Breast epithelium (tissue), 4 donors: ENCODE results near the gene MEIOSIN. TPM values are rescaled to one million over a fixed set of nuclear protein-coding genes. Genes with fewer than 3 reads are reported as not detected.

Experiments used
- DNase-seq, 2 donors: peaks; one replicate each; pipeline ENCODE4 v3.0.0-alpha.2; 2019; ENCODE audit warnings: low spot score in 2 of 2
- H3K27ac ChIP-seq, 2 donors: fragments of 200-600 bp; sonication (generic) in 1 of 2; one replicate each; pipeline ENCODE4 v1.5.1; 2016 to 2019; ENCODE audit warnings: mild to moderate bottlenecking in 1 of 2
- H3K27me3 ChIP-seq, 2 donors: fragments of 200-600 bp; sonication (generic) in 1 of 2; one replicate each; pipeline versions ENCODE4 v1.5.1 to v1.6.0; 2017 to 2019; ENCODE audit warnings: control low read depth in 1 of 2, mild to moderate bottlenecking in 1 of 2
- H3K36me3 ChIP-seq: fragments of 200-600 bp; one replicate; pipeline ENCODE4 v1.5.1; 2019
- H3K4me1 ChIP-seq, 2 donors: fragments of 200-600 bp; sonication (generic); one replicate each; pipeline ENCODE4 v1.5.1; 2016 to 2019; ENCODE audit warnings: control low read depth in 1 of 2
- H3K4me3 ChIP-seq, 3 donors: fragments of 200-600 bp; sonication (generic); 1 replicate in 2 of 3; 2 replicates in 1 of 3; pipeline ENCODE4 v1.5.1; 2016 to 2019; ENCODE audit warnings: mild to moderate bottlenecking in 3 of 3, moderate library complexity in 2 of 3
- H3K9me3 ChIP-seq, 2 donors: fragments of 200-600 bp; sonication (generic) in 1 of 2; one replicate each; pipeline ENCODE4 v1.5.1; 2016 to 2019; ENCODE audit warnings: control low read depth in 1 of 2
- POLR2A ChIP-seq: fragments of 450-650 bp; IDR thresholded peaks from one replicate; pipeline ENCODE4 v1.6.1; 2016; ENCODE audit warnings: antibody characterized with exemption, mild to moderate bottlenecking, moderate library complexity
- POLR2AphosphoS5 ChIP-seq, 3 donors: sonication (generic); formaldehyde crosslinking; IDR thresholded peaks; one replicate each; pipeline ENCODE4 v1.6.1; 2017; ENCODE audit warnings: antibody characterized with exemption in 3 of 3
- intact Hi-C: fragments of 100-400 bp; cut with DNase I; formaldehyde crosslinking; loops from one replicate; pipeline ENCODE4 v1.15.1; 2023; ENCODE audit warnings: low total_unique reads
- total RNA-seq, 3 donors: library from RNA; depleted of rRNA; stranded (reverse); fragments of >200 nt; gene quantifications; one replicate each; pipeline ENCODE4 v1.1.0, GENCODE V29; 2016
- TF ChIP-seq, protein P1 (sequence below), 3 donors: fragments of 450-650 bp; IDR thresholded peaks; one replicate each; pipeline ENCODE4 v1.5.1; 2016 to 2017; ENCODE audit warnings: antibody characterized with exemption in 3 of 3, mild to moderate bottlenecking in 3 of 3, moderate library complexity in 3 of 3

Gene MEIOSIN
- total RNA-seq, 3 donors from 2014 or later, result not detected

- Histone ChIP-seq H3K4me3 (peak overlapping the region; percentile 7 to 57 (median 40)), H3K36me3 (peaks cover 6% of the 10 kb centered on the region), H3K27ac (peak overlapping the region; percentile 61 to 92), H3K9me3 (no peaks in the 10 kb centered on the region), H3K27me3 (no peaks in the 10 kb centered on the region), H3K4me1 (peaks cover 22 to 25% of the 10 kb centered on the region in 2 donors)
- intact Hi-C loops, result no loop called here
- TF ChIP-seq POLR2AphosphoS5 (IDR thresholded peaks at IDR 0.05), result no peak
- TF ChIP-seq, protein P1, sequence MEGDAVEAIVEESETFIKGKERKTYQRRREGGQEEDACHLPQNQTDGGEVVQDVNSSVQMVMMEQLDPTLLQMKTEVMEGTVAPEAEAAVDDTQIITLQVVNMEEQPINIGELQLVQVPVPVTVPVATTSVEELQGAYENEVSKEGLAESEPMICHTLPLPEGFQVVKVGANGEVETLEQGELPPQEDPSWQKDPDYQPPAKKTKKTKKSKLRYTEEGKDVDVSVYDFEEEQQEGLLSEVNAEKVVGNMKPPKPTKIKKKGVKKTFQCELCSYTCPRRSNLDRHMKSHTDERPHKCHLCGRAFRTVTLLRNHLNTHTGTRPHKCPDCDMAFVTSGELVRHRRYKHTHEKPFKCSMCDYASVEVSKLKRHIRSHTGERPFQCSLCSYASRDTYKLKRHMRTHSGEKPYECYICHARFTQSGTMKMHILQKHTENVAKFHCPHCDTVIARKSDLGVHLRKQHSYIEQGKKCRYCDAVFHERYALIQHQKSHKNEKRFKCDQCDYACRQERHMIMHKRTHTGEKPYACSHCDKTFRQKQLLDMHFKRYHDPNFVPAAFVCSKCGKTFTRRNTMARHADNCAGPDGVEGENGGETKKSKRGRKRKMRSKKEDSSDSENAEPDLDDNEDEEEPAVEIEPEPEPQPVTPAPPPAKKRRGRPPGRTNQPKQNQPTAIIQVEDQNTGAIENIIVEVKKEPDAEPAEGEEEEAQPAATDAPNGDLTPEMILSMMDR (IDR thresholded peaks at IDR 0.05), result peak; percentile 38 to 85 (median 59)
- TF ChIP-seq POLR2A, result no peak
- peak; percentile 91 to 92 for DNase-seq
Measured at GRCh38 chr19:45779231-45780145, 46.2 kb downstream of the MEIOSIN start.

DNA sequence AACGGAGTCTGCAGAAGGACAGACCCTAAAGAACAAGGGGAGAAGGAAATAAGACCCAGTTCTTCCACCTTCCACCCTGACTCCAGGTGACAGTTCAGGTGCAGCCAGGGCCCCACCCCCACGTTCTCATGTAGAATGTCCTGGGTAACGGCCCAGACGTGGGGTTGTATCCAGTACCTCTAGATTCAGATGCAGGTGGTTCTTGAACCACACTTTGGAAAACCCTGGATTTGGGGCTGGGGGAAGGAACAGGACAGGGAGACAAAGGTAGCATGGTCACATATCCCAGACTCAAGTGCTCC is 46.9 kb downstream of the MEIOSIN start:
- Histone ChIP-seq H3K27me3 (no peaks in the 10 kb centered on the region), H3K36me3 (peaks cover 6% of the 10 kb centered on the region), H3K27ac (peak overlapping the region; percentile 61 to 92), H3K4me1 (peaks cover 22 to 25% of the 10 kb centered on the region in 2 donors), H3K4me3 (peak overlapping the region; percentile 40 to 57 (median 55)), H3K9me3 (no peaks in the 10 kb centered on the region)
- DNase-seq, result no peak
- intact Hi-C loops, result no loop called here
- TF ChIP-seq, protein P1 (IDR thresholded peaks at IDR 0.05), result no peak
- TF ChIP-seq POLR2AphosphoS5 (IDR thresholded peaks at IDR 0.05) (no peak), POLR2A (no peak)

DNA sequence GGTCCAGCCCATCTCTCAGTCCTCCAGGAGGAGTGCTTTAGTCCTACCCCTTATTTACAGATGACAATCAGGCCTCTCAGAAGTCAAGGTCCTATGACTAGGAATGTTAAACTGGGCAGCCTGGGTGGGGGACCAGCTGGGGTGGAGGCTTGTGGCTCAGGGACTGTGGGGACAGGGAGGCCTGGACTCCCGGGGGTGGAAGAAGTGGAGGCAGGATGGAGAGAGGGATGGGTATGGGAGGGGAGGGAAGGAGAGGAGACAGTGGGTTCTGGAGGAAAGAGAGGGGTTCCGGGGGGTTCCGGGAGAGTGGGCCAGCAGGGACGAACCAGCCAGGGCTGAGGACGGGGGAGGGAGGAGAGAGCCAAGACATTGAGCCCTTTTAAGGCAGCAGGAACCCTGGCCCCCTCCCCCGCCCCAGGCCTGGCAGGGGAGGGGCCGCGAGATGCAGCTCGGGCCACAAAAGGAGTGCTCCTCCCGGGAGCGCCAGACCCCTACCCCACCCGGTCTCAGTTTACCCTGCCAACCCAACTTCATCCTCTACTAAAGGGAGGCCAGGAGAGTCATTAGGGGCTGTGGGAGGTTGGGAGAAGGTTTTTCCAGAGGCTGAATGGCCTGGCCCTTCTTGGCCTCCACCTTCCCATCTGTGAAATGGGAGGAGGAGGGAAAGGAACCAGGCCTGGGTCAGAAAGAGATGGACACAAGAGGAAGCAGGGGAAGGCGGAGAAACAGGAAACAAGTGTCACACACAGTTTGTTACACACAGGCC is 47.4 kb downstream of the MEIOSIN start:
- intact Hi-C loops, result no loop called here
- peaks cover 22 to 25% of the 10 kb centered on the region in 2 donors for H3K4me1 ChIP-seq
- H3K27ac ChIP-seq, result peak overlapping the region; percentile 86 to 92
- no peaks in the 10 kb centered on the region for H3K27me3 ChIP-seq
- H3K4me3 ChIP-seq, result peak overlapping the region; percentile 55 to 68 (median 60)
- peaks cover 6% of the 10 kb centered on the region for H3K36me3 ChIP-seq
- H3K9me3 ChIP-seq, result no peaks in the 10 kb centered on the region
- TF ChIP-seq, protein P1 (IDR thresholded peaks at IDR 0.05), result no peak
- TF ChIP-seq POLR2AphosphoS5 (IDR thresholded peaks at IDR 0.05) (no peak), POLR2A (no peak)
- DNase-seq, result no peak

GRCh38 chr19:45781214-45782161 is 48.2 kb downstream of the MEIOSIN start:
- peak in 1 of 2 donors; percentile 64 for DNase-seq

More at GRCh38 chr19:45781214-45782161, 48.2 kb downstream of the MEIOSIN start:
- H3K27ac ChIP-seq, result peak overlapping the region; percentile 86 to 92
- no peaks in the 10 kb centered on the region for H3K27me3 ChIP-seq
- intact Hi-C loops, result no loop called here
- peak overlapping the region; percentile 55 to 68 (median 60) for H3K4me3 ChIP-seq
- peaks cover 22 to 25% of the 10 kb centered on the region in 2 donors for H3K4me1 ChIP-seq
- TF ChIP-seq, protein P1 (IDR thresholded peaks at IDR 0.05), result no peak
- TF ChIP-seq POLR2A, result no peak
- peaks cover 10% of the 10 kb centered on the region for H3K36me3 ChIP-seq
- no peaks in the 10 kb centered on the region for H3K9me3 ChIP-seq
